ENCODE measurements around the gene TUBB4B. TPM values are rescaled to one million over a fixed set of nuclear protein-coding genes. Genes with fewer than 3 reads are reported as not detected.

Gene TUBB4B
- polyA plus RNA-seq, 2 of the 4 experiments (the other 2 are of a cell fraction) = 256 to 671 TPM

- Histone ChIP-seq H3K27ac (no peak overlapping the region), H3K4me2 (no peak overlapping the region), H3K4me1 (peaks cover 16% of the 10 kb centered on the region), H3K4me3 (no peak overlapping the region), H3K9me3 (no peaks in the 10 kb centered on the region)
- WGBS (ENCODE audit: missing lambda C conversion rate) = 95% methylated on average over 17 of the region's 22 CpGs
- ChIA-PET CTCF (interaction anchor here (1.2 to 1.3 kb wide), 2 partner anchors 15 to 36 kb away, joined by 3 read pairs; no protein-coding TSS in a partner anchor), POLR2A (interaction anchor here (0.6 to 1.2 kb wide), 3 partner anchors 8 to 146 kb away, joined by 3 to 5 read pairs (median 3); no protein-coding TSS in a partner anchor)
- FAIRE-seq (no peak), ATAC-seq (no peak), DNase-seq (ENCODE audit: low read depth in 1 of 2, low spot score in 1 of 2) (no peak)
- no peak for TF ChIP-seq USF2 (IDR thresholded peaks at IDR 0.05)
- no peak for TF ChIP-seq TP53 (CRISPR knock-in tag; IDR thresholded peaks at IDR 0.05)
- TF ChIP-seq EHF (CRISPR knock-in tag; IDR thresholded peaks at IDR 0.05) = no peak
These were observed 10.6 kb downstream of the TUBB4B start for GRCh38 chr9:137251490-137252268.

GRCh38 chr9:137252555-137253506 lies 11.7 kb downstream of the TUBB4B start:
- ATAC-seq = no peak
- WGBS (ENCODE audit: missing lambda C conversion rate) = 88% methylated on average over 31 of the region's 35 CpGs
- Histone ChIP-seq H3K4me1 (peaks cover 20% of the 10 kb centered on the region), H3K27ac (no peak overlapping the region), H3K4me3 (no peak overlapping the region), H3K9me3 (no peaks in the 10 kb centered on the region), H3K4me2 (no peak overlapping the region)
- CTCF ChIA-PET = interaction anchor here (1.1 to 17.1 kb wide), 4 partner anchors 10 to 224 kb away, joined by 3 to 236 read pairs (median 4); partner anchors contain the start of gene TUBB4B
- POLR2A ChIA-PET = interaction anchor here (0.6 to 4.7 kb wide), 3 partner anchors 9 to 147 kb away, joined by 3 to 97 read pairs (median 3); partner anchors contain the start of gene TUBB4B
- FAIRE-seq = no peak
- TF ChIP-seq CHD2 (IDR thresholded peaks at IDR 0.05; ENCODE audit: low read length, partially characterized antibody) (no peak), RARB (CRISPR knock-in tag; IDR thresholded peaks at IDR 0.05) (no peak), RFX5 (IDR thresholded peaks at IDR 0.05) (no peak), ZC3H11A (IDR thresholded peaks at IDR 0.05) (no peak), NFE2L2 (conservative IDR thresholded peaks at IDR 0.05; ENCODE audit: low read length) (no peak), RCOR1 (IDR thresholded peaks at IDR 0.05; ENCODE audit: low read depth, low read length) (no peak), JUNB (IDR thresholded peaks at IDR 0.05) (no peak), CHD4 (IDR thresholded peaks at IDR 0.05; ENCODE audit: borderline replicate concordance) (no peak), CBX2 (IDR thresholded peaks at IDR 0.05; ENCODE audit: borderline replicate concordance, low read depth) (no peak), CTCF (IDR thresholded peaks at IDR 0.05) (no peak), MYC (IDR thresholded peaks at IDR 0.05; ENCODE audit: borderline replicate concordance, low read length) (no peak), FOSL2 (IDR thresholded peaks at IDR 0.05) (no peak), FOSL2 (CRISPR knock-in tag; IDR thresholded peaks at IDR 0.05) (no peak)
- no peak for DNase-seq (ENCODE audit: low read depth in 1 of 2, low spot score in 1 of 2)

All from A549 (cell line).